Fibroblast of the conjunctiva (primary cell): ENCODE measurements around the gene BSG.
"Not testable (repeated sequence)": the region's sequence is repeated elsewhere in the genome, so short reads cannot be mapped to it uniquely, and the experiment has no call there.

Source experiments
- DNase-seq: peaks from one replicate; pipeline ENCODE4 v3.0.0-alpha.2; 2010; ENCODE audit warnings: low read depth

BSG gene

DNA sequence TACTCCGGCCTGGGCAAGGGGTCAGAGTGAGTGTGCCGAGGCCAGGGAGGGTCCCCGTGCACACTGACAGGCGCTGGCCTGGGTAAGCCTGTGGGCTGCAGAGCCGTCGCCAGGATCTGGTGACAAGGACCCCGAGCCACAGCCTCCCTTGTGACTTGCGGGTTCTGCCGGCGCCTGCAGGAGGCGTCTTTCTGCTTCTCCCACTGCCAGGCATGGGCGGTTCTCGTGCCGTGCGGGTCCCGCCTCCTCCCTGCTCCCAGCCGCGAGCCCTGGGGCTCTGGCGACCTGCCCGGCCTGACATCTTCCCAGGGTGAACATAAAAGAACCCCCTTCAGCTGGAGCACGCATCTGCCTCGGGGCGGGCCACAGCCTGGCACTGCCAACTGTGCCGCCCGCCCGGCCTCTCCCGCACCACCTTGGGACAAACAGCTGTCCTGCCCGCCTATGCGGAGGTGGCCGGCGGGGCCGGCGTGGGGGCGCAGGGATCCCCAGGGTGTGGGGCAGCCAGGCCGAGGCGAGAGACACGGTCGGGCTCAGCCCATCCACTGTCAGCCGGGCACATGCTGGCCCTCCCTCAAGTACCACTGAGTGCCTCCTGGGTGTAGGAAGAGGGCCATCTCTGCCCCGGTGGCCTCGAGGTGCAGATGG, 15.8 kb downstream of the BSG start:
- DNase-seq = peak; percentile 67

DNA sequence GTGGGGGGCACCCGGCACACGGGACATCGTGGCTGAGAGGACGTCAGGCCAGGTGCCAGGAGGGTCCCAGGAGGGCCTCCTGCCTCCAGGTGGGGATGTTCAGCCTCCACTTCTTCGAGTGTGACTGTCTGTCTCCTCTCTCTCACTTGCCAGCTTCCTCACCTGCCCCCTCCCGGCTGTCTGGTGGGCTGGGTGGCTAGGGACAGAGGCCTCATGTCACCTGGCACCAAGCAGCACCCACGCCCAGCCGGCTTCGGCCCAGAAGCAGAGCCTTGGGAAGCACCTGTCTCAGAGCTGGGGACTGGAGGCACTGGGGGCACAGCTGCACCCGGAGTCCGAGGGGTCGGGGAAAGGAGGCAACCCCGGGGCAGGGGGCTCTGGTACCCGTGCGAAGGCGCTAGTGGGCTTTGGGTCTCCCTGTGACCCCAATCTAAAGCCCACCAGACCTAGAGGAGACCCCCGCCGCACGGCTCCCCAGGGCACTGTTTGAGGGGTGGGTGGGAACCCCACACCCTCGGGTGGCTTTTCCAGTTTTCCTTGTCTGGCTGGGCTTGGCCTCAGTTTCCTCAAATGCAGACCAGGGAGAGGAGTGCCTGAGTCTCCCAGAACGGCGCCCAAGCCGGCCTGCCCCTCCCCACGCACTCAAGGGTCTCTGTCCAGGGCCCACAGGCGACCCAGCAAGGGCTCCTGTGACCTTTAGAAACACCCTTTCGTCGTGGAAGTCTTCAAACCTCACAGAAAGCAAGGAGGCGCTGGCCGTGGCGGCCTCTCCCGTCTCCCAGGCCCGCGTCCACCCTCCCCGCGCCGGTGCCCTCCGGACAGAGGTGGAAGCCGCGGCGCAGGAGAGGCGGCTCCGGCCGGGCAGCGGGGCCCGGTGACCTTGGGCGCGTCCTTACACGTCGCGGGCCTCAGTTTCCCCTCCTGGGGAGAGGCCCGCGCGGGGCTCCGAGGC, 16.6 kb downstream of the BSG start:
- no peak for DNase-seq

DNA sequence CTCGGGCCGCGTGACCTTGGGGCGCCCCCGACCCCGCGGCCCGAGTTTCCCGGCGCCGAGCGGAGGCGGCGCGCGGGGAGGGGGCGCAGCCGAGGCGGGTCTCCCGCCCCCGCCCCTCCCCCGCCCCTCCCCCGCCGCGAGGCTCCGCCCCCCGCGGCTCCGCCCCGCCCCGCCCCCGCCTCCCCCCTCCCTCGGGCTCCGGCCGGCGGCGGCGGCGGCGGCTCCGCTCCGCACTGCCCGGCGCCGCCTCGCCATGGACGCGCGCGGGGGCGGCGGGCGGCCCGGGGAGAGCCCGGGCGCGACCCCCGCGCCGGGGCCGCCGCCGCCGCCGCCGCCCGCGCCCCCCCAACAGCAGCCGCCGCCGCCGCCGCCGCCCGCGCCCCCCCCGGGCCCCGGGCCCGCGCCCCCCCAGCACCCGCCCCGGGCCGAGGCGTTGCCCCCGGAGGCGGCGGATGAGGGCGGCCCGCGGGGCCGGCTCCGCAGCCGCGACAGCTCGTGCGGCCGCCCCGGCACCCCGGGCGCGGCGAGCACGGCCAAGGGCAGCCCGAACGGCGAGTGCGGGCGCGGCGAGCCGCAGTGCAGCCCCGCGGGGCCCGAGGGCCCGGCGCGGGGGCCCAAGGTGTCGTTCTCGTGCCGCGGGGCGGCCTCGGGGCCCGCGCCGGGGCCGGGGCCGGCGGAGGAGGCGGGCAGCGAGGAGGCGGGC, 17.4 kb downstream of the BSG start, which contains the start of gene HCN2:
HCN2 (plus strand) TSS at position 189 of the 703 bp plus-strand sequence; CDS start at position 254, 65 bp downstream.
- DNase-seq = no peak

DNA sequence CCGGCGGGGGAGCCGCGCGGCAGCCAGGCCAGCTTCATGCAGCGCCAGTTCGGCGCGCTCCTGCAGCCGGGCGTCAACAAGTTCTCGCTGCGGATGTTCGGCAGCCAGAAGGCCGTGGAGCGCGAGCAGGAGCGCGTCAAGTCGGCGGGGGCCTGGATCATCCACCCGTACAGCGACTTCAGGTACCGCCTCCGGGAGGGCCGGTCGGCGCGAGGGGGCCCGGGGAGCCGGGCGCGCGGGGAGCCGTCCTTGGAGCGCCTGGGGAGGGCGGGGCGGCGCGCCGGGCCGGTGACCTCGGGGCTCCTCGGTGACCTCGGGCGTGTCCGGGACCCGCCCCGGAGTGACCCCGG, 18.0 kb downstream of the BSG start:
- no peak for DNase-seq

DNA sequence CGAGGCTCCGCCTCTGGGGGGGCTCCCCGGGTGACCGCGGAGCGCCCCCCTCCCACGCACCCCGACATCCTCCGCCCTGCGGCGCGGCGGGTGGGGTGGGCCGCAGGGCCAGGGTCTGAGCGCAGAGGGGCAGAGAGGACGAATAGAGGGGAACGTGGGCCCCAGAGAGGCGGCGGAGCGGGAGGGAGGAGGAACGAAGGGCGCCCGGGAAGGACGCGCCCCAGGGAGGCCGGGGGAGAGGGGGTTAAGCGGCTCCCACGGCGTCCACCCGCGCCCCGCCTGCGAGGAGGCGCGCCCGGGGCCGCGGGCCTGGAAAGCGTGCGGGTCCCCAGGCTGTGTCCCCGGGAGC, 18.3 kb downstream of the BSG start:
- no peak for DNase-seq

DNA sequence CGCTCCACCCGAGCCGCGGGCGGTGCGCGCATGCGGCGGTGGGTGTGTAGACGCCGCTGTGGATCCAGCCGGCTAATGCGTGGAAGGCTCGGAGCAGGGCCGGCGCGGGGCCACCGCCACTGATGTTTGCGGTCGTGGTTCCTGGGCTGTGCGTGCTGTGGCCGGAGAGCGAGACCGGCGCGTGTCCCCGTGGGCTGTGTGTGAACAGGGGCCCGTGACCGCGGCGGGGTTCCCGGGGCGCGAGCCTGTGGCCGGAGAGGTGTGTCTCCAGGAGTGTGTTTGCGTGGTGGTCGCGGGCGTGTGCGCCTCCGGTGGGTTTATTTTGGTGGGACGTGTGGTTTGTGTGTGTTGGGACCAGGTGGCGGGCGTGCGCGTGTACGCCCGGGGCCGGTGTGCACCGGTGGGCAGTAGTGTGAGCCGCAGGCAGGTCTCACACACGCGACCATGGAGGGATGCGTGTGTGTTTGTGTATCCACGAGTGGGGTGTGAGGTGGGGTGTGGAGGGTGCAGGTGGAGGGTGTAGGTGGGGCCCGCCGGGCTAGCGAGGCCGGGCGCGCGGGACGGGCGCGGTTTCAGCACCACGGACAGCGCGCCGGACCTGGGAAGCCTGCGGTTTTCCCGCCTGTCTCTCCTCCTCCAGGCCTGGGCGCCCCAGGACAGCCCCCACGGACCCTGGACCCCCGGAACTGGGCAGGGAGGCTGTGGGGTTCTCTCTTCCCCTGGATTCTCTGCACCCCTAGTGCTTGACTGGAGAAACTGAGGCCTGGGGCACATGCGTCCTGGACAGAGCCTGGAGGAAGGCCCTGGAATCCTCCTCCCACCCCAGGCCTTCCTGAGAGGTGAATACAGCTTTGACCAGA, 18.9 kb downstream of the BSG start:
- DNase-seq = no peak

DNA sequence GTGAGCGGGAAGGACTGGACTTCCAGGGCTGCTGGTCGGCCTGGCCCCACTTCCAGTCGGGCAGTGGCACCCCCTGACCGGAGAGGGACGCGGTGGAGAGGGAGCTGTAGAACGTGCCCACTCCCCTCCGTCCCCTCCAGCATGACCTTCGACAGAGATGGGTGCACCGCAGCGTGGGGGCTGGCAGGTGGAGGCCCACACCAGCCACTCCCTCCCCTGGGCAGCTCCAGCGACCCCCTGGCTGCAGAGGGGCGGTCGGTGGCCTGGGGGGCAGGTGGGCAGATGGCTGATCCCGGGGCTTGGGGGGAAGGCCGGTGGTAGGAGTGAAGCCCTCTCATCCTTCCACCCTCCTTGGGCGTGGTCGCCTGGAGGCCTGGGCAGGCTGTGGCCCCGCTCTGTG, 19.7 kb downstream of the BSG start:
- no peak for DNase-seq

DNA sequence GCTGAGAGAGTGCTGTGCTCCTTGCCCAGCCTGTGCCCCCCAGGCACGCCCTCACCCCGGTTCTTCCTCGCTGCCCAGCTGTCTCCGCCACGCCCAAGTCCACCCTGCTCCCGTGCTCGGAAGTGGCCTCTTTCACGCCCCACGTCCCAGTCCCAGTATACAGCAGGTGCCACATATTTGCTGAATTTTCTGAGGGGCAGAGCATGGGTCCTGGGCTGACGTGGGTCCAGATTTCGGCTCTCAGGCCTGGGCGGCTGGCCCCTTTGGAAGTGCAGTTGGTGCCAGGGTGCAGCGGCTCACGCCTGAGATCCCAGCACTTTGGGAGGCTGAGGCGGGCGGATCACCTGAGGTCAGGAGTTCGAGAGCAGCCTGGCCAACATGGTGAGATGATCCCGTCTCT, 20.7 kb downstream of the BSG start:
- DNase-seq = no peak

DNA sequence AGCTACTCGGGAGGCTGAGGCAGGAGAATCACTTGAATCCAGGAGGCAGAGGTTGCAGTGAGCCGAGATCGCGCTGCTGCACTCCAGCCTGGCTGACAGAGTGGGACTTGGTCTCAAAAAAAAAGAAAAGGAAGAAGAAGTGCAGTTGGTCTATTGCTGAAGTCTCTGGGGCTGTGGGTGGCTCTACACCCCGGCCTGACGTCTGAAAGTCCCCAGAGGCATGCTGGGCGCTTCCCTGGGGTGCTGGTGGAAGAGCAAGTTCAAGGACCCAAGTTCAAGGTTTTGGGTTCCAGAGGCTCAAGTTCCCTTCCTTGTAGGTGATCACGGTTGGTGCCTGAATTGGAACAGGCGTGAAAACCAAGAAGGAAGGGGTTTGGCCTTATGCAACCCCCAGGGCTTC, 21.1 kb downstream of the BSG start:
- DNase-seq = no peak

DNA sequence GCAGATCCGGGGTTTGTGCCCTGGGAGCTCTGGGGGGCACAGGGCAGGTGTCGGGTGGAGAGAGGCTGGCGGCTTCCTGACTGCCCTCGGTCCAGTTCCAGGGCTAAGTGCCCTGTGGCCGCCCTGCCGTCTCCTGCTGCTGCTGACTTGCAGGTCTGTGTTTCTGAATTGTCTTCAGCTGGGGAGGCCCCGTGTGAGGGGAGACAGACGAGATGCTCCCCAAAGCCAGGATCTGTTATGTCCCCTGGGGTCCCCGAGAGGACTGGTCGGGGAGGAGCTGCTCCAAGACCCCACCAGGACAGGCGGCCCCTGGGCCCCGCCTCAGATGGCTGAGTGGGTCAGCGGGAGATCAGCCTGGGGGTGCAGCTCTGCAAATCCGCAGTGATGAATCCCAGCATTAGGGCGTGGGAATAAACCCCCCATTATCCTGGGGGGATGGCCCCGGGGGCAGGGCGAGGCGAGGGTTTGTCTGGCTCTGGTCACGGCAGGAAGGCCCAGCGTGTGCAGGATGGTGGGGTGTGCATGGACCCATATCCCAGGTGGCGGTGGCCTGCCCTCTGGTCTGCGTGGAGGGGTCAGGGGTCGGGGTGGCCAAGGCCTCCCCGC, 22.0 kb downstream of the BSG start:
- no peak for DNase-seq

DNA sequence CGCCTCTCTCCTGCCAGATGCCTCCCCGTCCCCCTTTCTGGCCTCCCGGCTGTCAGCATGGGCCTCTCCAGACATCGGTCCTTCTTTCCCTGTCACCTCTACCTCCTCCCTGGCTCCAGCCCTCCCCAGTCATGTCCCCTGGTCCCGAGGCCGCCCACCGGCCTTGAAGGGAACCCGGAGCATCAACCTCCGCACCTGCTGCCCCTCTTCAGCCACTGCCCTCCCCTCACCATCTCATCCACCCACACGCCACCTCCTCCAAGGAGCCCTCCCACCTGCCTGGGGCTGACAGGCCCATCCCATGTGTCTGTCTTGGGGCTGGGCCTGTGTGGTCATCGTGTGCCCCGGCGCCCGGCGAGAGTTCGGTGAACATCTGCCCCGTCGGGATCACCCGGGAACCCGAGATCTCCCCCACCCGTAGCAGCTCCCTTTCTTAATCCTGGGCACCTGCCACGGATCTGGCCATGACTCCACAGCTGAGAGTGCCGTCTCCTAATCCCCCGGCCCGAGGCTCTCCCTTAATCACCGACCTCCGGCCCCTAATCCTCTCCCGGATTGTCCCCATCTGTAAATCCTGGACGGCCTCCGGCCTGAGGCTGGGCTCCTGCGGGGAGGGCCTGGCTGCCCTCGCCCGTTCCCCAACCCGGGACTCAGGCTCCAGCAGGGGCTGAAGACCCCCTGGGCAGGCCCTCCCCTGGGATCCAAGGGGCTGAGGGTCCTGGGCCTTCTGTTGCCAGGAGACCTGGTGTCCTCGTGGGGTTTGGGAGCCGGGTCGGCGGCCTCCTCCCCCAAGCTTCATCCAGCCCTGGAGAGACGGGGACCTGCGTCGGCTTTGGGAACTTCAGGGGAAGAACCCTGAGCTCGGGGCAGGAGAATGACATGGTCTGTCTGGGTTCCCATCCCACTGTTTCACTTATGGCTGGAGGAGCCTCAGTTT, 23.2 kb downstream of the BSG start:
- DNase-seq = no peak

DNA sequence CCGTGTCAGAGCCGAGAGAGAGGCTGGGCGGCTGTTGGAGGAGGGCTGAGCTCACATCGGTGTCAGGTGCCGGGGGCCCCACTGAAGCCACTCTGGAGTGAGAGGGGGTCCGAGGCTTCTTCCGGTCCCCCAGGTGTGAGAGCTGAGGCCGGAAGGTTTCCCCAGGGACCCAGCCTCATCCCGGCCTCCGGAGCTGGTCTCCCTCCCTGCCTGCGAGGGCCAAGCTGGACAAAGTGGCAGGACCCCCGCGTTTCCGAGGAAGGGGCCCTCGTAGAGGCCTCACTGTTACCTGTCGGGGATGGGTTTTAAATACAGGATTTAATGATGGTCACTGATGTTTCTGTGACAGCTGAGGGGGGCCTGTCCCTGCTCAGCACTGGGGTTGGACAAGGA, 23.9 kb downstream of the BSG start:
- DNase-seq = no peak

DNA sequence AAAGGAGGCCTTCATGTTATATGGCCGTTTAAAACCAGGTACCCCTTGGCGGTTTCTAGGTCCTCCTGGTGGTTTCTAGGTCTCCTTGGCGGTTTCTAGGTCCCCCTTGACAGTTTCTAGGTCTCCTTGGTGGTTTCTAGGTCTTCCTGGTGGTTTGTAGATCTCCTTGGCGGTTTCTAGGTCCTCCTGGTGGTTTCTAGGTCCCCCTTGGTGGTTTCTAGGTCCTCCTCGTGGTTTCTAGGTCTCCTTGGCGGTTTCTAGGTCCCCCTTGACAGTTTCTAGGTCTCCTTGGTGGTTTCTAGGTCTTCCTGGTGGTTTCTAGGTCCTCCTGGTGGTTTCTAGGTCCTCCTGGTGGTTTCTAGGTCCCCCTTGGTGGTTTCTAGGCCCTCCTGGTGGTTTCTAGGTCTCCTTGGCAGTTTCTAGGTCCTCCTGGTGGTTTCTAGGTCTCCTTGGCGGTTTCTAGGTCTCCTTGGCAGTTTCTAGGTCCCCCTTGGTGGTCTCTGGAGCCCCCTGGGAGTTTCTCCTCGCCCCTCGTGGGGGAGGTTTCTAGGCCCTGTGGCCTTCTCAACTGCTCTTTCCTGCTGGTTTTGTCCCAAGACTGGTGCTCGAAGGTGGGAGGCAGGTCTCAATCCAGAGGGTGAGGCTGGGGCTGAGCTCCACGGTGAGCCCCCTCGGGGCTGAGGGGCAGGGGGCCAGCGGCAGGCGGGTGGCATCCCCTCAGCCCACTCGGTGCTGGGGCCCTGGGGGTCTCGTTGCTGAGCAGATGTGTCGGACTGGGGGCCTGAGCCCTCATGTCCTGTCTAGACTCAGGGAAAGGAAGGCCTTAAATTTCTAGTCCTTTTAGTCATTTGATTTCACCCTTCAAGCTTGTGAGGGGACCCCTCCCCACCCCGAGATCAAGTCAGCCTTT, 25.3 kb downstream of the BSG start:
- DNase-seq = no peak

DNA sequence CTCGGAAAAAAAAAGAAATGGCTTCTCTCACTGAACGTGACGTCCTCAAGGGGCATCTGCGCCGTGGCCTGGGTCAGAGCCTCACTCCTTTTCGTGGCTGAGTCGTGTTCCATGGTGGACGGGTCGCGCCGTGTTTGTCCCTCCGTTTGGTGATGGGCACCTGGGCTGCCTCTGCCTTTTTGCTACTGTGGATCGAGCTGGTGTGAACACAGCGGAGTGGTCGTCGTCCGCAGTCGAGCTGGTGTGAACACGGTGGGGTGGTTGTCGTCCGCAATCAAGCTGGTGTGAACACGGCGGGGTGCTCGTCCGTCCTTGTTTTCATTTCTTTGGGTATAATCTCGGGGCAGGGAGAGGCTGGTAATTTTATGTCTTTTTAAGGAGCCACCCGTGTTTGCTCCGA, 28.9 kb downstream of the BSG start:
- DNase-seq = no peak

DNA sequence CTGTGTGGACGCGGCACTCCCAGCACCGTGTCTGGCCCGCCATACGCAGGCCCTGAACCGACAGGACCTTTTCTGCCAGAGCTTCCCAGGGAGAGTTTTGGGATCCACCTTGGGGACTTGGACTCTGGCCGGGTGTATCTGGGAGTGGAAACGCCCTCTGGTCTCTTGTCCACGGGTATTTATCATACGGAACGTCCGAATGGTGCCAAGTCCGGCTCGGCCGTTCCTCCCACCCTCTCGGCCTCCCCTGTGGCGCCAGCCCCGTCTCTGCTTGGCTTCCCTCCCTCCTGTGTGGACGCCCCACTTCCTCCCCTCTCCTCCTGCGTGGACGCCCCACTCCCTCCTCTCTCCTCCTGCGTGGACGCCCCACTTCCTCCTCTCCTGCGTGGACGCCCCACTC, 29.4 kb downstream of the BSG start:
- no peak for DNase-seq

DNA sequence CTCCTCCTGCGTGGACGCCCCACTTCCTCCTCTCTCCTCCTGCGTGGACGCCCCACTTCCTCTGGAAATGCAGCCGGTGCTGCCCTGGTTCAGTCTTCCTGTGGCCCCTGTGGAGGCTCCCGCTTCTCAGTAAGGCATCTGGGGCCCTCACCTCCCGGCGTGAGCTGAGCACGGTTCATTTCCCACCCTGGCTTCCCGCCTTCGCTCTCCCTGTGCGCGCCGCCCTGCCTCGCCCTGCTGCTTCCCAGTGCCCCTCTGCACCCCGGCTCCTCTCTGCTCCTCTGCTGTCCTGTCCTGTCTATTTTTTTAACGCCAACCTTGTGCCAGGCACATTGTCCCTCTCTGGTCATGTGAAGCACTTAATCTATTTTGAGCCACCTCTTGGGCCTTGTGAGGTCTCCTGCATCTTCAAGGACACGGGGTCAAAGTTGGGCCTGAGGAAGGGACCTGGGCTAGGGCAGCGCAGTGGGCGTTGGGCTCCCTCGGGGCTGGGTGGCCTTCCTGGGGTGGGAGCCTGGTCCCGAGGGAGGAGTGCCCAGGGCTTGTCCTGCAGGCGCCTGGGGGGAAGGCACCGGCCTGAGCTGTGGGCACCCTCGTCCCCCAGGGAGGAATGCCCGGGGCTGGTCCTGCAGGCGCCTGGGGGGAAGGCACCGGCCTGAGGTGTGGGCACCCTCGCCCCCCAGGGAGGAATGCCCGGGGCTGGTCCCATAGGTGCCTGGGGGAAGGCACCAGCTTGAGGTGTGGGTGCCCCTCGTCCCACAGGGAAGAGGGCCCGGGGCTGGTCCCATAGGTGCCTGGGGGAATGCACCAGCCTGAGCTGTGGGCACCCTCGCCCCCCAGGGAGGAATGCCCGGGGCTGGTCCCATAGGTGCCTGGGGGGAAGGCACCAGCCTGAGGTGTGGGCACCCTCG, 30.2 kb downstream of the BSG start:
- no peak for DNase-seq

DNA sequence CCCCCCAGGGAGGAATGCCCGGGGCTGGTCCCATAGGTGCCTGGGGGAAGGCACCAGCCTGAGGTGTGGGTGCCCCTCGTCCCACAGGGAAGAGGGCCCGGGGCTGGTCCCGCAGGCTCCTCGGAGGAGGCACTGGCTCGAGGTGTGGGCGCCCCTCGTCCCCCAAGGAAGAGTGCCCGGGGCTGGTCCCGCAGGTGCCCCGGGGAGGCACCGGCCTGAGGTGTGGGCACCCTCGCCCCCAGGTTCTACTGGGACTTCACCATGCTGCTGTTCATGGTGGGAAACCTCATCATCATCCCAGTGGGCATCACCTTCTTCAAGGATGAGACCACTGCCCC, 30.9 kb downstream of the BSG start:
- not testable (repeated sequence) for DNase-seq

DNA sequence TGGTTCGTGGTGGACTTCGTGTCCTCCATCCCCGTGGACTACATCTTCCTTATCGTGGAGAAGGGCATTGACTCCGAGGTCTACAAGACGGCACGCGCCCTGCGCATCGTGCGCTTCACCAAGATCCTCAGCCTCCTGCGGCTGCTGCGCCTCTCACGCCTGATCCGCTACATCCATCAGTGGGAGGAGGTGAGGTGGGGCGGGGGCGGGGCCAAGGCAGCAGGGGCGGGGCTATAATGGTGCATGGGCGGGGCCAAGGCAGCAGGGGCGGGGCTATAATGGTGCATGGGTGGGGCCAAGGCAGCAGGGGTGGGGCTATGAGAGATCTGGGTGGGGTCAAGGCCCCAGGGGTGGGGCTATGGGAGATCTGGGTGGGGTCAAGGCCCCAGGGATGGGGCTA, 31.4 kb downstream of the BSG start:
- DNase-seq = not testable (repeated sequence)
